ENCODE results near the gene CMTM8.

DNA sequence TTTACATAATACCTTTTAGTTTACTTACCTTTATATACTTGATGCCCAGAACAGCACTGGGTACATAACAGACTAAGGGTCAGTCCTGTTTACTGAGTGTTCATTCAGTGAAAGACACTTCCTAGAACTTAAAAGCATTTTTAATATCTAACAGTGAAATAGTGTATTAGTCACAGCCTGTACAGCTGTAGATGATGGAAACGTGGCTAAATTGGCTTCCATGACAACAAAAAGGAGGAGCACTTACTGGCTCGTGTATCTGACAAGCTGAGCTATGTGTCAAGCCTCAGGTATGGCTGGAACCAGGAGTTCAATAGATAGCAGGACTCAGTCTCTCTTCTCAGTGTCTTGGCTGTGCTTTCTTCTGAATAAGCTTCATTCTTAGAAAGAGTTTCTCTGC is 40.2 kb downstream of the CMTM8 start:
- TF ChIP-seq FOXA1 (IDR thresholded peaks at IDR 0.05) (no peak), FOXK2 (IDR thresholded peaks at IDR 0.05) (no peak), FOXM1 (IDR thresholded peaks at IDR 0.05; ENCODE audit: borderline replicate concordance) (no peak), NFRKB (IDR thresholded peaks at IDR 0.05) (no peak)
